Natural killer cell (primary cell): ENCODE measurements around the gene CCL27. TPM values are rescaled to one million over a fixed set of nuclear protein-coding genes. Genes with fewer than 3 reads are reported as not detected.

ENCODE experiments used
- ATAC-seq, 3 donors: fragments of 150-1000 bp in 2 of 3; fragments of 200-7000 bp in 1 of 3; cut with Tn5 transposase; 1 replicate in 1 of 3; 2 replicates in 2 of 3; pipeline ENCODE4 v1.10.0; 2021; ENCODE audit warnings: mild to moderate bottlenecking in 2 of 3, moderate library complexity in 2 of 3
- DNase-seq, 2 donors: peaks; one replicate each; pipeline versions ENCODE4 v3.0.0 to v3.0.0-alpha.2; 2013 to 2021; ENCODE audit warnings: mixed read lengths in 1 of 2
- H3K27ac ChIP-seq: one replicate; pipeline ENCODE4 v1.5.1; 2013; ENCODE audit warnings: mild to moderate bottlenecking, low read length
- H3K27me3 ChIP-seq: one replicate; pipeline ENCODE4 v1.6.1; 2013; ENCODE audit warnings: low read length; ENCODE audit not compliant: control insufficient read depth, insufficient read depth
- H3K36me3 ChIP-seq: one replicate; pipeline ENCODE4 v1.6.1; 2013; ENCODE audit warnings: low read length; ENCODE audit not compliant: control insufficient read depth, insufficient read depth
- H3K4me1 ChIP-seq: one replicate; pipeline ENCODE4 v1.6.1; 2013; ENCODE audit warnings: low read length; ENCODE audit not compliant: control insufficient read depth, insufficient read depth
- H3K4me3 ChIP-seq: one replicate; pipeline ENCODE4 v1.5.1; 2013; ENCODE audit warnings: low read length
- H3K9me3 ChIP-seq: one replicate; pipeline ENCODE4 v1.6.1; 2013; ENCODE audit warnings: low read length; ENCODE audit not compliant: control insufficient read depth, insufficient read depth
- H3K27ac Mint-ChIP-seq, 2 donors: one replicate each; pipeline ENCODE4 v1.8.0; 2022; ENCODE audit warnings: mild to moderate bottlenecking in 2 of 2, mixed read lengths in 2 of 2, moderate library complexity in 1 of 2
- H3K27me3 Mint-ChIP-seq, 2 donors: one replicate each; pipeline ENCODE4 v1.8.0; 2022; ENCODE audit warnings: low read depth in 2 of 2, mixed read lengths in 2 of 2
- H3K36me3 Mint-ChIP-seq: one replicate; pipeline ENCODE4 v1.8.0; 2022; ENCODE audit warnings: mixed read lengths
- H3K4me1 Mint-ChIP-seq, 2 donors: one replicate each; pipeline ENCODE4 v1.8.0; 2022; ENCODE audit warnings: mixed read lengths in 2 of 2
- H3K4me3 Mint-ChIP-seq: one replicate; pipeline ENCODE4 v1.8.0; 2022; ENCODE audit warnings: mild to moderate bottlenecking, moderate library complexity, mixed read lengths
- H3K9me3 Mint-ChIP-seq, 2 donors: one replicate each; pipeline ENCODE4 v1.8.0; 2022; ENCODE audit warnings: mixed read lengths in 2 of 2
- WGBS: methylation state at CpG from one replicate; pipeline ENCODE4 v1.1.7; 2013; ENCODE audit warnings: missing lambda C conversion rate; ENCODE audit not compliant: insufficient coverage; 5-methylcytosine and 5-hydroxymethylcytosine counted together
- intact Hi-C: fragments of 100-400 bp; cut with micrococcal nuclease; formaldehyde crosslinking; loops from one replicate; pipeline ENCODE4 v1.14.2; 2022
- total RNA-seq, 4 donors: library from RNA; stranded (reverse); fragments of 120-200 nt in 1 of 4; gene quantifications; one replicate each; pipeline versions ENCODE4 v1.2.3 to v1.2.4, GENCODE V29; 2013 to 2022
- TF ChIP-seq, protein P1 (sequence below): fragments of 200-600 bp; IDR thresholded peaks from one replicate; pipeline ENCODE4 v1.8.0; 2022; ENCODE audit warnings: antibody characterized with exemption

The CCL27 gene
- total RNA-seq, 3 donors from 2014 or later (not counting 1 experiment from before 2014, with no cell fraction given): not detected

- TF ChIP-seq, protein P1, sequence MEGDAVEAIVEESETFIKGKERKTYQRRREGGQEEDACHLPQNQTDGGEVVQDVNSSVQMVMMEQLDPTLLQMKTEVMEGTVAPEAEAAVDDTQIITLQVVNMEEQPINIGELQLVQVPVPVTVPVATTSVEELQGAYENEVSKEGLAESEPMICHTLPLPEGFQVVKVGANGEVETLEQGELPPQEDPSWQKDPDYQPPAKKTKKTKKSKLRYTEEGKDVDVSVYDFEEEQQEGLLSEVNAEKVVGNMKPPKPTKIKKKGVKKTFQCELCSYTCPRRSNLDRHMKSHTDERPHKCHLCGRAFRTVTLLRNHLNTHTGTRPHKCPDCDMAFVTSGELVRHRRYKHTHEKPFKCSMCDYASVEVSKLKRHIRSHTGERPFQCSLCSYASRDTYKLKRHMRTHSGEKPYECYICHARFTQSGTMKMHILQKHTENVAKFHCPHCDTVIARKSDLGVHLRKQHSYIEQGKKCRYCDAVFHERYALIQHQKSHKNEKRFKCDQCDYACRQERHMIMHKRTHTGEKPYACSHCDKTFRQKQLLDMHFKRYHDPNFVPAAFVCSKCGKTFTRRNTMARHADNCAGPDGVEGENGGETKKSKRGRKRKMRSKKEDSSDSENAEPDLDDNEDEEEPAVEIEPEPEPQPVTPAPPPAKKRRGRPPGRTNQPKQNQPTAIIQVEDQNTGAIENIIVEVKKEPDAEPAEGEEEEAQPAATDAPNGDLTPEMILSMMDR: no peak
- peaks cover 0 to 3% of the 10 kb centered on the region in 2 donors for H3K27me3 Mint-ChIP-seq
- 90% methylated on average over 5 of the region's 5 CpGs for WGBS
- DNase-seq: no peak
- no peak overlapping the region for H3K4me3 Mint-ChIP-seq
- peaks cover 8 to 10% of the 10 kb centered on the region in 2 donors for H3K4me1 Mint-ChIP-seq
- ATAC-seq: no peak
- no peaks in the 10 kb centered on the region for H3K4me1 ChIP-seq
- H3K27ac Mint-ChIP-seq: no peak overlapping the region
- no peak overlapping the region for H3K27ac ChIP-seq
- no peaks in the 10 kb centered on the region for H3K9me3 ChIP-seq
- no peak overlapping the region for H3K4me3 ChIP-seq
- intact Hi-C loops: no loop called here
- no peaks in the 10 kb centered on the region for H3K36me3 Mint-ChIP-seq
- H3K27me3 ChIP-seq: no peaks in the 10 kb centered on the region
- H3K9me3 Mint-ChIP-seq: no peaks in the 10 kb centered on the region
- H3K36me3 ChIP-seq: no peaks in the 10 kb centered on the region
These were observed 26.1 kb upstream of the CCL27 start for GRCh38 chr9:34688329-34689115.

GRCh38 chr9:34687276-34688030 is 25.0 kb upstream of the CCL27 start:
- WGBS: 92% methylated on average over 10 of the region's 10 CpGs
- intact Hi-C loops: no loop called here
- DNase-seq: no peak
- Histone ChIP-seq H3K9me3 (no peaks in the 10 kb centered on the region), H3K4me3 (no peak overlapping the region), H3K4me1 (no peaks in the 10 kb centered on the region), H3K36me3 (no peaks in the 10 kb centered on the region), H3K27ac (no peak overlapping the region), H3K27me3 (no peaks in the 10 kb centered on the region)
- Mint-ChIP-seq H3K27ac (no peak overlapping the region), H3K36me3 (no peaks in the 10 kb centered on the region), H3K27me3 (no peaks in the 10 kb centered on the region), H3K4me3 (no peak overlapping the region), H3K4me1 (peaks cover 8 to 10% of the 10 kb centered on the region in 2 donors), H3K9me3 (no peaks in the 10 kb centered on the region)
- no peak for ATAC-seq
- TF ChIP-seq, protein P1: no peak

- Histone ChIP-seq H3K4me1 (no peaks in the 10 kb centered on the region), H3K27me3 (no peaks in the 10 kb centered on the region), H3K27ac (no peak overlapping the region), H3K9me3 (no peaks in the 10 kb centered on the region), H3K4me3 (no peak overlapping the region), H3K36me3 (no peaks in the 10 kb centered on the region)
- no peak for DNase-seq
- no peaks in the 10 kb centered on the region for H3K36me3 Mint-ChIP-seq
- 10% methylated on average over 1 of the region's 1 CpG for WGBS
- H3K4me1 Mint-ChIP-seq: peaks cover 8 to 10% of the 10 kb centered on the region in 2 donors
- TF ChIP-seq, protein P1: no peak
- no peak for ATAC-seq
- intact Hi-C loops: no loop called here
- H3K4me3 Mint-ChIP-seq: no peak overlapping the region
- no peaks in the 10 kb centered on the region for H3K9me3 Mint-ChIP-seq
- H3K27me3 Mint-ChIP-seq: no peaks in the 10 kb centered on the region
- H3K27ac Mint-ChIP-seq: peak overlapping the region in 1 of 2 donors; percentile 10
These were observed 24.3 kb upstream of the CCL27 start for GRCh38 chr9:34686732-34687131.
